IMR-90 (cell line): ENCODE results near the gene KCMF1. TPM values are rescaled to one million over a fixed set of nuclear protein-coding genes. Genes with fewer than 3 reads are reported as not detected.

Source experiments
- ATAC-seq: fragments of 200-7000 bp; cut with Tn5 transposase; 2 replicates; pipeline ENCODE4 v1.9.1; 2020; ENCODE audit warnings: low read depth, mild to moderate bottlenecking, moderate library complexity
- BruUV-seq: library from RNA; stranded (reverse); fragments of 400-500 nt; replicated peaks from 2 replicates; lab custom pipeline; 2021; lab: Mats Ljungman, UMichigan
- CTCF ChIA-PET: fragments of 300-600 bp; formaldehyde crosslinking; extraction: SDS; loops from one replicate; lab custom pipeline; 2021; ENCODE audit warnings: antibody characterized with exemption; lab: Yijun Ruan, JAX
- POLR2A ChIA-PET: fragments of 300-600 bp; sonication (Branson Sonifier 250); formaldehyde crosslinking; loops from one replicate; lab custom pipeline; 2022; ENCODE audit warnings: antibody characterized with exemption; ENCODE audit not compliant: unreplicated experiment; lab: Charles Lee
- DNase-seq: peaks from one replicate; pipeline ENCODE4 v3.0.0; 2013
- H2AFZ ChIP-seq: replicated peaks from 2 replicates; pipeline ENCODE3; 2013; ENCODE audit warnings: low read length, mild to moderate bottlenecking; ENCODE audit not compliant: poor library complexity
- H2AK5ac ChIP-seq: 2 replicates; pipeline ENCODE4 v1.6.1; 2013; ENCODE audit warnings: low read depth, low read length, inconsistent platforms
- H2AK9ac ChIP-seq: replicated peaks from 2 replicates; pipeline ENCODE3; 2013; ENCODE audit warnings: mild to moderate bottlenecking, low read depth, low read length, moderate library complexity; ENCODE audit not compliant: poor library complexity
- H2BK120ac ChIP-seq: 2 replicates; pipeline ENCODE4 v1.6.1; 2013; ENCODE audit warnings: low read depth, low read length, inconsistent platforms
- H2BK15ac ChIP-seq: 3 replicates; pipeline ENCODE4 v1.6.1; 2013; ENCODE audit warnings: low read depth, low read length, inconsistent platforms
- H2BK20ac ChIP-seq: 2 replicates; pipeline ENCODE4 v1.6.1; 2013; ENCODE audit warnings: low read depth, mild to moderate bottlenecking, inconsistent platforms, low read length, moderate library complexity
- H2BK5ac ChIP-seq: 2 replicates; pipeline ENCODE4 v1.6.1; 2013; ENCODE audit warnings: mild to moderate bottlenecking, low read depth, low read length, inconsistent platforms; ENCODE audit not compliant: poor library complexity, severe bottlenecking
- H3K14ac ChIP-seq: replicated peaks from 2 replicates; pipeline ENCODE4 v1.6.1; 2013; ENCODE audit warnings: low read depth, low read length, inconsistent platforms
- H3K18ac ChIP-seq: 2 replicates; pipeline ENCODE4 v1.6.1; 2013; ENCODE audit warnings: low read depth, low read length, control low read depth
- H3K23ac ChIP-seq: 2 replicates; pipeline ENCODE4 v1.6.1; 2013; ENCODE audit warnings: low read depth, low read length, inconsistent platforms
- H3K27ac ChIP-seq: 2 replicates; pipeline ENCODE4 v1.5.1; 2013; ENCODE audit warnings: mild to moderate bottlenecking, control low read depth, low read length; ENCODE audit not compliant: insufficient read depth
- H3K27me3 ChIP-seq: 2 replicates; pipeline ENCODE4 v1.6.1; 2013; ENCODE audit warnings: low read length; ENCODE audit not compliant: control insufficient read depth, insufficient read depth
- H3K36me3 ChIP-seq: 2 replicates; pipeline ENCODE4 v1.6.1; 2013; ENCODE audit warnings: low read length, mixed read lengths; ENCODE audit not compliant: control insufficient read depth, insufficient read depth
- H3K4ac ChIP-seq: 2 replicates; pipeline ENCODE4 v1.6.1; 2013; ENCODE audit warnings: low read depth, low read length, inconsistent platforms
- H3K4me1 ChIP-seq: 2 replicates; pipeline ENCODE4 v1.6.1; 2013; ENCODE audit warnings: low read length, mixed read lengths; ENCODE audit not compliant: control insufficient read depth, insufficient read depth
- H3K4me2 ChIP-seq: 2 replicates; pipeline ENCODE4 v1.6.1; 2013; ENCODE audit warnings: low read depth, mild to moderate bottlenecking, control low read depth, low read length, moderate library complexity
- H3K4me3 ChIP-seq: 2 replicates; pipeline ENCODE4 v1.5.1; 2013; ENCODE audit warnings: low read depth, mild to moderate bottlenecking, control low read depth, low read length, moderate library complexity; ENCODE audit not compliant: insufficient read depth
- H3K56ac ChIP-seq: 2 replicates; pipeline ENCODE4 v1.6.1; 2013; ENCODE audit warnings: low read length, inconsistent platforms; ENCODE audit not compliant: insufficient read depth; ENCODE audit errors: extremely low read depth
- H3K79me1 ChIP-seq, 2 experiments: 2 replicates each; pipeline ENCODE4 v1.6.1; 2013; ENCODE audit warnings: low read length in 2 of 2, inconsistent platforms in 1 of 2, low read depth in 1 of 2
- H3K9ac ChIP-seq: 2 replicates; pipeline ENCODE4 v1.6.1; 2013; ENCODE audit warnings: low read depth, low read length, control low read depth
- H3K9me1 ChIP-seq: 2 replicates; pipeline ENCODE4 v1.6.1; 2013; ENCODE audit warnings: low read length, inconsistent platforms; ENCODE audit not compliant: insufficient read depth
- H3K9me3 ChIP-seq: 2 replicates; pipeline ENCODE4 v1.6.1; 2013; ENCODE audit warnings: low read length; ENCODE audit not compliant: control insufficient read depth, insufficient read depth
- H4K20me1 ChIP-seq: 2 replicates; pipeline ENCODE4 v1.6.1; 2013; ENCODE audit warnings: low read length, inconsistent platforms; ENCODE audit not compliant: insufficient read depth
- H4K5ac ChIP-seq: 2 replicates; pipeline ENCODE4 v1.6.1; 2013; ENCODE audit warnings: mild to moderate bottlenecking, low read depth, low read length, control low read depth
- H4K8ac ChIP-seq, 2 experiments: 2 replicates each; pipeline ENCODE4 v1.6.1; 2013; ENCODE audit warnings: low read depth in 2 of 2, low read length in 2 of 2, control low read depth in 1 of 2, inconsistent platforms in 1 of 2
- H4K91ac ChIP-seq: 2 replicates; pipeline ENCODE4 v1.6.1; 2013; ENCODE audit warnings: low read depth, low read length, inconsistent platforms; ENCODE audit not compliant: insufficient read depth
- BHLHE40 ChIP-seq: fragments of 150-350 bp; IDR thresholded peaks from 2 replicates; pipeline ENCODE4 v1.6.1; 2016; ENCODE audit warnings: mild to moderate bottlenecking, low read depth, low read length
- CEBPB ChIP-seq: IDR thresholded peaks from 2 replicates; pipeline ENCODE4 v1.6.1; 2012; ENCODE audit warnings: low read depth, low read length, improper control_type of control experiment
- CHD1 ChIP-seq: IDR thresholded peaks from 2 replicates; pipeline ENCODE4 v1.6.1; 2012; ENCODE audit warnings: low read depth, low read length, improper control_type of control experiment
- FOS ChIP-seq: fragments of 150-350 bp; IDR thresholded peaks from 2 replicates; pipeline ENCODE4 v1.6.1; 2016; ENCODE audit warnings: low read depth, low read length
- MAFK ChIP-seq: IDR thresholded peaks from 2 replicates; pipeline ENCODE4 v1.6.1; 2012; ENCODE audit warnings: low read depth, low read length, improper control_type of control experiment
- MAZ ChIP-seq: IDR thresholded peaks from 2 replicates; pipeline ENCODE4 v1.6.1; 2012; ENCODE audit warnings: low read depth, mild to moderate bottlenecking, low read length, improper control_type of control experiment, moderate library complexity, borderline replicate concordance
- MXI1 ChIP-seq: IDR thresholded peaks from 2 replicates; pipeline ENCODE4 v1.6.1; 2012; ENCODE audit warnings: low read depth, mild to moderate bottlenecking, low read length, moderate library complexity, borderline replicate concordance
- NFE2L2 ChIP-seq: fragments of 150-350 bp; IDR thresholded peaks from 2 replicates; pipeline ENCODE4 v1.6.1; 2016; ENCODE audit warnings: low read depth, mild to moderate bottlenecking, low read length
- POLR2A ChIP-seq: IDR thresholded peaks from 2 replicates; pipeline ENCODE4 v1.6.1; 2012; ENCODE audit warnings: mild to moderate bottlenecking, low read depth, low read length
- RAD21 ChIP-seq: IDR thresholded peaks from 2 replicates; pipeline ENCODE4 v1.6.1; 2012; ENCODE audit warnings: low read length, improper control_type of control experiment
- RCOR1 ChIP-seq: IDR thresholded peaks from 2 replicates; pipeline ENCODE4 v1.6.1; 2012; ENCODE audit warnings: mild to moderate bottlenecking, low read length, improper control_type of control experiment; ENCODE audit not compliant: insufficient replicate concordance
- RFX5 ChIP-seq: IDR thresholded peaks from 2 replicates; pipeline ENCODE4 v1.8.0; 2012; ENCODE audit warnings: low read depth, mild to moderate bottlenecking, low read length, moderate library complexity
- SMC3 ChIP-seq: fragments of 150-350 bp; IDR thresholded peaks from 2 replicates; pipeline ENCODE4 v1.6.1; 2016; ENCODE audit warnings: low read depth, mild to moderate bottlenecking, antibody characterized with exemption, low read length, moderate library complexity
- USF2 ChIP-seq: fragments of 150-350 bp; IDR thresholded peaks from 2 replicates; pipeline ENCODE4 v1.6.1; 2017; ENCODE audit warnings: mild to moderate bottlenecking, antibody characterized with exemption, low read length, low read depth
- WGBS, 2 experiments: methylation state at CpG; one replicate each; pipeline versions ENCODE4 v1.1.5 to v1.1.7; 2013; ENCODE audit warnings: missing lambda C conversion rate in 2 of 2; ENCODE audit not compliant: insufficient read length in 1 of 2; ENCODE audit errors: extremely low coverage in 2 of 2; 5-methylcytosine and 5-hydroxymethylcytosine counted together
- dilution Hi-C: fragments of 300-500 bp; cut with HindIII; formaldehyde crosslinking; loops from one replicate; pipeline ENCODE4 v1.14.3; 2018; ENCODE audit warnings: low sequenced_read_pairs; ENCODE audit not compliant: unreplicated experiment
- in situ Hi-C: fragments of 300-500 bp; cut with MboI; formaldehyde crosslinking; loops from 3 replicates; pipeline ENCODE4 v1.14.3; 2019; ENCODE audit warnings: low sequenced_read_pairs, inconsistent platforms, mixed read lengths
- intact Hi-C: fragments of 100-400 bp; cut with micrococcal nuclease; formaldehyde crosslinking; loops from 2 replicates; pipeline ENCODE4 v1.10.0; 2022
- polyA plus RNA-seq, 3 experiments: library from polyadenylated mRNA; depleted of rRNA; stranded (reverse); fragments of >200 nt; gene quantifications; 2 replicates each; pipeline ENCODE4 v1.2.3, GENCODE V29; 2012; ENCODE audit warnings: low replicate concordance in 1 of 3
- total RNA-seq: library from RNA; depleted of rRNA; stranded (reverse); fragments of >200 nt; gene quantifications from 2 replicates; pipeline ENCODE4 v1.2.3, GENCODE V29; 2012
- TF ChIP-seq, protein P1 (sequence below): conservative IDR thresholded peaks from 2 replicates; pipeline ENCODE4 v1.5.1; 2012; ENCODE audit warnings: mild to moderate bottlenecking, low read depth, low read length, improper control_type of control experiment
- TF ChIP-seq, protein P2 (sequence below): fragments of 150-350 bp; IDR thresholded peaks from 2 replicates; pipeline ENCODE4 v1.6.1; 2016; ENCODE audit warnings: low read depth, mild to moderate bottlenecking, low read length, moderate library complexity, borderline replicate concordance

Gene KCMF1
- total and polyA plus RNA-seq, 2 of the 4 experiments (the other 2 are of a cell fraction), result 49.9 to 108 TPM

- Histone ChIP-seq H3K18ac (no peak overlapping the region), H3K36me3 (no peaks in the 10 kb centered on the region), H3K27me3 (no peaks in the 10 kb centered on the region), H3K9me3 (no peaks in the 10 kb centered on the region), H3K4me2 (no peak overlapping the region), H3K23ac (no peak overlapping the region), H2AK9ac (peak overlapping the region; percentile 11), H4K20me1 (no peaks in the 10 kb centered on the region), H2BK5ac (no peak overlapping the region), H4K91ac (no peak overlapping the region), H2BK15ac (no peak overlapping the region), H3K27ac (no peak overlapping the region), H4K8ac (no peak overlapping the region), H2AK5ac (no peak overlapping the region), H4K5ac (no peak overlapping the region), H2BK120ac (no peak overlapping the region), H3K56ac (no peak overlapping the region), H3K9ac (no peak overlapping the region), H3K14ac (no peak overlapping the region), H2AFZ (no peak overlapping the region), H3K4me3 (no peak overlapping the region), H2BK20ac (no peak overlapping the region), H3K9me1 (peaks cover 5% of the 10 kb centered on the region), H3K4ac (no peak overlapping the region), H3K4me1 (no peaks in the 10 kb centered on the region; the same call in 1 of the 2 replicates), H3K79me1 (peaks cover 0 to 23% of the 10 kb centered on the region in 2 experiments; a peak in 1 of 4 replicates)
- no TSS peak for BruUV-seq
- in situ Hi-C loops, result no loop called here
- dilution Hi-C loops, result no loop called here
- TF ChIP-seq, protein P1, sequence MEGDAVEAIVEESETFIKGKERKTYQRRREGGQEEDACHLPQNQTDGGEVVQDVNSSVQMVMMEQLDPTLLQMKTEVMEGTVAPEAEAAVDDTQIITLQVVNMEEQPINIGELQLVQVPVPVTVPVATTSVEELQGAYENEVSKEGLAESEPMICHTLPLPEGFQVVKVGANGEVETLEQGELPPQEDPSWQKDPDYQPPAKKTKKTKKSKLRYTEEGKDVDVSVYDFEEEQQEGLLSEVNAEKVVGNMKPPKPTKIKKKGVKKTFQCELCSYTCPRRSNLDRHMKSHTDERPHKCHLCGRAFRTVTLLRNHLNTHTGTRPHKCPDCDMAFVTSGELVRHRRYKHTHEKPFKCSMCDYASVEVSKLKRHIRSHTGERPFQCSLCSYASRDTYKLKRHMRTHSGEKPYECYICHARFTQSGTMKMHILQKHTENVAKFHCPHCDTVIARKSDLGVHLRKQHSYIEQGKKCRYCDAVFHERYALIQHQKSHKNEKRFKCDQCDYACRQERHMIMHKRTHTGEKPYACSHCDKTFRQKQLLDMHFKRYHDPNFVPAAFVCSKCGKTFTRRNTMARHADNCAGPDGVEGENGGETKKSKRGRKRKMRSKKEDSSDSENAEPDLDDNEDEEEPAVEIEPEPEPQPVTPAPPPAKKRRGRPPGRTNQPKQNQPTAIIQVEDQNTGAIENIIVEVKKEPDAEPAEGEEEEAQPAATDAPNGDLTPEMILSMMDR, result no peak
- TF ChIP-seq RFX5 (no peak), RCOR1 (no peak), NFE2L2 (no peak), POLR2A (no peak), SMC3 (no peak), MAZ (no peak), BHLHE40 (no peak), FOS (no peak), CEBPB (no peak), RAD21 (no peak), MAFK (no peak), USF2 (no peak), MXI1 (no peak), CHD1 (no peak)
- TF ChIP-seq, protein P2, sequence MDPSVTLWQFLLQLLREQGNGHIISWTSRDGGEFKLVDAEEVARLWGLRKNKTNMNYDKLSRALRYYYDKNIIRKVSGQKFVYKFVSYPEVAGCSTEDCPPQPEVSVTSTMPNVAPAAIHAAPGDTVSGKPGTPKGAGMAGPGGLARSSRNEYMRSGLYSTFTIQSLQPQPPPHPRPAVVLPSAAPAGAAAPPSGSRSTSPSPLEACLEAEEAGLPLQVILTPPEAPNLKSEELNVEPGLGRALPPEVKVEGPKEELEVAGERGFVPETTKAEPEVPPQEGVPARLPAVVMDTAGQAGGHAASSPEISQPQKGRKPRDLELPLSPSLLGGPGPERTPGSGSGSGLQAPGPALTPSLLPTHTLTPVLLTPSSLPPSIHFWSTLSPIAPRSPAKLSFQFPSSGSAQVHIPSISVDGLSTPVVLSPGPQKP, result no peak
- intact Hi-C loops, result no loop called here
- ATAC-seq, result no peak
- WGBS, 2 experiments, result 72% methylated on average over 2 of the region's 3 CpGs; no CpG with 5 or more reads in 1 of the 2 experiments
- DNase-seq, result no peak
- POLR2A ChIA-PET, result no interaction called here
- CTCF ChIA-PET, result interaction anchor here (1.6 kb wide), 1 partner anchor 14 kb away, joined by 5 read pairs; no protein-coding TSS in a partner anchor
Observed at GRCh38 chr2:84940088-84940470, 30.9 kb upstream of the KCMF1 start.
